Activated naive CD4-positive, alpha-beta T cell treated with anti-CD3 and anti-CD28 coated beads, Interleukin-2, amount 50 U/mL, for 16 hours (primary cell): ENCODE measurements around the gene ZSCAN5B.

Experiments
- DNase-seq: peaks from one replicate; pipeline ENCODE4 v3.0.0-alpha.2; 2020

The ZSCAN5B gene

DNA sequence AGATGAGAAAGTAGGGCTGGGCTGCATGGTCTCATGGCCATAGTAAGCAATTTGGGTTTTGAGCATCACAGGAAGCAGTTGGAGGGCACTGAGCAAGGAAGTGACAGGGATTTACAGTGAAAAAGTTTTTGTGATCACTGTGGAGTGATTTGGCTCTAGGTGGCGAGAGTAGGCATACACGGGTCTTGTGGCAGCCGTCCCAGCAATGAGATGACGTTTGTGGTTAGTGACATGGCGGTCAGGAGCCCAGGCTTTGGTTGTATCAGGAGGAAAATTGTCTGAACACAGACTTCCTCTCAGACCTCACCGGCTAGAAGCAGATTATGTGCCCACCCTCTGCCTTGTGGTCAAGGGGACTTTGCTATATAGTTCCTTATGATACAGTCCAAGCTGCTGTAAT, 53.2 kb downstream of the ZSCAN5B start:
- DNase-seq, result no peak

DNA sequence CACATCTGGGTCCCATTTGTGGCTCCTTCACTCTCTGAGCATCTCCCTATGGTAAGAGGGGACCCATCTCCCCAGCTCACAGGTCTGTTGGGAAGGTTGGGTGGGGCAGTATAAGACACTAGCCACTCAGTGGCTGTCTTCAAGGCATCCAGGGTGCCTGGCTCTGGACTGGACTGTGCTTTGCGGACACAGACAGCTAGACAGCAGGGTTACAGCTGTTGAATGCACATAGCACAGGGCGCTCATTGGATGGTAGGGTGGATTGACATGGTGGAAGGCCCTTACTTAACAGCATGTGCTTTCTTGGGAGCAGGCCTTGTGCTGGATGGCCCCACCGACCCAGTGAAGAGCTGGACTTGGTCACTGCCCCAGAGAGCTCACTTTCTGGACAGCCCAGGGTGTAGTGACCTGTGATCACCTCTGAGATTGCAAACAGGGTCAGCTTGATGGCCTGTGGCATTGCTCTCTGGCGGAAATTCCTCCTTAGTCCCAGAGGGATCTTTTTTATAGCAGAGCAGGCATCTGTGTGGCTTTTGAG, 54.6 kb downstream of the ZSCAN5B start:
- DNase-seq, result no peak

DNA sequence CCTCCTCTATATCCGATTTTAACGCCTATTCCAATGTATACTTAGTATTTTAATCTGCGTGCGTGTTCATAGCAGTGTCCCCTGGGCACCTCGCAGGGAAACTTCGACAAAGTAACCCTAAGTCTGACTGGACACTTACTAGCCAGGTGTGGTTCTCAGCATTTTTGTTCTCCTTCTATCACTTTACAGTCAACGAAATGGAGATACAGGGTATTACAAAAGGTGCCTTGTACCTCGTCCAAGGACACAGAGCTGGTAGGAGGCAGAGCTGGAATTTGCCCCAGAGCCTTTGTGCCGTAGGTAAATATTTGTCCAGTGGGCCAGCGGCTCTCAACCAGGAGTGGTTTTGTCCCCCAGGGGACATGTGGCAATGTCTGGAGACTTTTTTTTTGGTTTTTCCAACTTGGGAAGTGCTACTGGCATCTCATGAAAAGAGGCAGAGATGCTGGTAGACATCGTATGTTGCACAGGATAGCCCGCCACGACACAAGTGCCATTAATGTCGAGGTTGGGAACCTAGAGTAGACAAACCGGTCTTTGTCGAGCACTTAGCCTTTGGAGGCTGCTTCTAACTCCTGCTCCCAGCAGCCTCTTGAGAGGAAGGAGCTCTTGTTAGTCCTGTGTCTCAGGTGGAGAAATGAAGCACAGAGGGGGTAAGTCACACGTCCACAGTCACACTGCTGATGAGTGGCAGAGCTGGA, 55.3 kb downstream of the ZSCAN5B start:
- DNase-seq, result no peak

DNA sequence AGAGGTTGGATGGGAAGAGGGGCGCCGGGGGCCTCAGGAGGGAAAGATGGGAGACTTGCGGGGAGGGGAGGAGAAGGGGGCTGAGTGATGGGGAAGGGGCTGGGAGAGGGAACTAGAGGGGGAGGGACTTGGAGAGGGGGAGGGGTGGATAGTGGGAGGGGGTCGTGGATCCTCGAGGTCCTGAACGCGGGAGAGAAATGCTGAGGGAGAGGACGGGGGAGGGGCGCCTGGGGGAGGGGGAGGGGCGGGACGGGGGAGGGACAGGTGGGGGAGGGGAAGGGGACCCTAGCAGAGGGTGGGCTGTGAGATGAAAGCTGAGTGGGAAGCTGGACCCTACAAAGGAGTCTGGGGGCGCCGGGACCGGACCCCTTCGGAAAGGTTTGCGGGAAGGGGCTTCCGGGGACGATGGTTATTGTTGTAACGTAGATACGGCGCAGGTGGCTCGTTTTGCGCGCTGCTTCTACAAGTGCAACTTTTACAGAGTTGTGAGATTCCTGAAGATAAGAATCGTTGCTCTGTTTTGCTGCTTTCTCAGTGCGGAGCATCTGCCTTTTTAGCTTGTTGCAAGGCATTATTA, 56.1 kb downstream of the ZSCAN5B start:
- peak; percentile 31 for DNase-seq

DNA sequence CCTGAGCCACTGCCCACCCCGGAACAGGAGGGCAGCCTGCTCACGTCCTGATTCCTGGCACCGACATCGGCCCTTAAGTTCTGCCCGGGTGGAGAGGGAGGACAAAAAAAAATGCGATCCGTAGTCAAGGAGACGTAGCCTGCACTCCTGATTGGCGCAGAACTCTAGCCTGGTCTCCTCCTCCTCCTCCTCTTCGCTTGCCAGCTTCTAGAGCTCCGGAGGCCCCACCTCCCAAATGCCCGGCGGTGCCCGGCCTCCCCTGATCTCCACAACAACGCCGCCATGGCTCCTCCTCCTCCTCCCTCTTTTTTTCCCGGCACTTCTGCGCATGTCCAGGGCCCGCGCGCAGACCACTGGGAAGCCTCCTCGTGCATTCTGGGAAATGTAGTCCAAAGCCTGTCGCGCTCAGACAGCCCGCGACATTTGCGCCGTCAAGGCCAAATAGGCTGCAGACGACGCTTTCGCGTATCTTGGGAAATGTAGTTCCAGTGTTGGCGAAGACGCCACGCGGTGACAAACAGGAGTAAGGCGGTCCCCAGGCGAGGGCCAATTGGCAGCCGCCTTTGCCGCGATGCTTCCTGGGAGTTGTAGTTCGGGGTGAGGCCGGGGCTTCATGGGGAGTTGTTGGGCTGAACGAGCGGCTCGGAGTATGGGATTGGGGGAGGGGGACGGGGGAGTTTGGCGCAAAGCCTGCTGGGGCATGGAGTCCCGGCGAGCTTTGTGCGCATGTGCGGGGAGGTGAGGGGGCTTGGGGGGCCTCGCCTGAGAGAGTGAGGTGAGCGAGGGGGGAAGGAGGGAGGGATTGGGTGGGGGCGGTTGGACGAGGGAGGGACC, 56.8 kb downstream of the ZSCAN5B start, which contains the start of gene ZNF444:
Gene ZNF444 (plus strand): TSS at position 705 of the 834 bp plus-strand sequence. CDS start 5,625 bp downstream, outside the sequence.
- DNase-seq, result peak; percentile 100

DNA sequence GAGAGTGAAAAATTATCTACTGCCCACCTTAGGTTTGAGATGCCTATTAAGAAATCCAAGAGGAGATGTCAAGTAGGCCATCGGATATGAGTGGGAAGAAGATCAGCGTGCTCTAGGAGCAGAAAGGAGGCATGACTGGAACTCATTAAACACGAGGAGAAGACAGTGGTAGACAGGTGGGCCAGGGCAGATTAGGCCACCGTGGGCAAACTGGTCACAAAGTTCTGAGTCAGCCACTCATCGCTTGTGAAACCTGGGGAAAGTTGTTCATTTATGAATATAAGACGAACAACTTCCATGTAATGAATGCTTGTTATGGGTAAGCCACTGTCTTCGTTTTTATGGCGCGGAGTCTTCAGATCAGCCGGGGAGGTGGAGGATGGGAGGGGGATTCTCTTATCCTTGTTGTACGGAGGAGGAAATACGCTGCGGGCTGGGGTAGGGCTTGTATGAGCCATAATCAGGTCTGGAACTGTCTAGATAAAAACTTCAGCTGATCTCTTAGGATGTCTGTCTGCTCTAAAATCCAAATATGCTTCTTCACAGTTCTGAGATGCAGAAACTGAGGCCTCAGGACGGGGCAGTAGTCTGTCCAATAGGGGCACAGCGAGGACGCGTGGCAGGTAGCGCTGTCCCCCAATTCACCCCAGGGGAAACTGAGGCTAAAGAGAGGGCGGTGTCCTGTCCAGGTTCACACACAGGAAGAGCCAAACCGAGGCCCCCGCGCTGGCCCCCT, 57.6 kb downstream of the ZSCAN5B start:
- no peak for DNase-seq
